SHP77 (cell line): ENCODE measurements around the gene DDR2.

Experiments
- DNase-seq, 2 experiments: peaks; one replicate each; lab custom pipeline; 2025; lab: John Stamatoyannopoulos, UW

DDR2 gene

GRCh38 chr1:162672622-162673260, 40.5 kb downstream of the DDR2 start:
- DNase-seq: no peak

GRCh38 chr1:162674034-162674608, 41.9 kb downstream of the DDR2 start:
- no peak for DNase-seq

GRCh38 chr1:162676087-162676486, 43.8 kb downstream of the DDR2 start:
- no peak for DNase-seq

GRCh38 chr1:162676750-162677149, 44.5 kb downstream of the DDR2 start:
- DNase-seq: no peak

- no peak for DNase-seq
These were observed 45.5 kb downstream of the DDR2 start for GRCh38 chr1:162677607-162678371.

GRCh38 chr1:162678439-162678838, 46.2 kb downstream of the DDR2 start:
- DNase-seq: no peak

GRCh38 chr1:162679298-162679697, 47.0 kb downstream of the DDR2 start:
- DNase-seq: no peak

GRCh38 chr1:162680419-162681121, 48.3 kb downstream of the DDR2 start:
- DNase-seq: no peak

- no peak for DNase-seq
These were observed 48.8 kb downstream of the DDR2 start for GRCh38 chr1:162681122-162681436.

- peak; percentile 26 to 45 for DNase-seq
These were observed 49.8 kb downstream of the DDR2 start for GRCh38 chr1:162682013-162682419.

GRCh38 chr1:162687870-162688269, 55.6 kb downstream of the DDR2 start:
- no peak for DNase-seq

- DNase-seq: no peak
These were observed 56.3 kb downstream of the DDR2 start for GRCh38 chr1:162688521-162688920.

- no peak for DNase-seq
These were observed 56.7 kb downstream of the DDR2 start for GRCh38 chr1:162688931-162689330.

GRCh38 chr1:162689745-162690671, 57.7 kb downstream of the DDR2 start:
- DNase-seq: no peak

- DNase-seq: no peak
These were observed 58.6 kb downstream of the DDR2 start for GRCh38 chr1:162690672-162691434.

GRCh38 chr1:162691999-162692575, 59.8 kb downstream of the DDR2 start:
- no peak for DNase-seq

GRCh38 chr1:162694911-162695310, 62.6 kb downstream of the DDR2 start:
- DNase-seq: no peak

- no peak for DNase-seq
These were observed 63.4 kb downstream of the DDR2 start for GRCh38 chr1:162695687-162696086.

- peak; percentile 96 to 97 for DNase-seq
These were observed 64.1 kb downstream of the DDR2 start for GRCh38 chr1:162696286-162696862.
